Endothelial cell of umbilical vein (primary cell): ENCODE measurements around the gene IGSF6. TPM values are rescaled to one million over a fixed set of nuclear protein-coding genes. Genes with fewer than 3 reads are reported as not detected.

ENCODE experiments used
- BruUV-seq: library from RNA; stranded (reverse); fragments of 400-500 nt; replicated peaks from 2 replicates; lab custom pipeline; 2021; lab: Mats Ljungman, UMichigan
- CTCF ChIA-PET: fragments of 300-600, 350-600 bp; sonication (Branson Sonifier 250); formaldehyde crosslinking; loops from one replicate; lab custom pipeline; 2021; ENCODE audit warnings: antibody characterized with exemption, inconsistent platforms; lab: Charles Lee
- POLR2A ChIA-PET: fragments of 300-600, 350-600 bp; sonication (Branson Sonifier 250); formaldehyde crosslinking; loops from one replicate; lab custom pipeline; 2021; ENCODE audit warnings: antibody characterized with exemption, inconsistent platforms; lab: Charles Lee
- DNase-seq: peaks from one replicate; pipeline ENCODE4 v3.0.0-alpha.2; 2011; ENCODE audit warnings: low read depth, low spot score
- FAIRE-seq: peaks from 2 replicates; lab custom pipeline; 2011; peaks lifted over from hg19 to GRCh38; lab: Jason Lieb, UNC
- H2AFZ ChIP-seq: 2 replicates; pipeline ENCODE4 v1.6.0; 2012; ENCODE audit warnings: low read depth, low read length, control low read depth, inconsistent platforms
- H3K27ac ChIP-seq: 2 replicates; pipeline ENCODE4 v1.5.1; 2011; ENCODE audit warnings: low read depth, mild to moderate bottlenecking, control low read depth, low read length, moderate library complexity; ENCODE audit not compliant: insufficient read depth
- H3K27me3 ChIP-seq, 2 experiments: 2 replicates each; pipeline versions ENCODE4 v1.6.0 to v1.6.1; 2011; ENCODE audit warnings: low read length in 2 of 2, mixed read lengths in 1 of 2; ENCODE audit not compliant: control insufficient read depth in 2 of 2, insufficient read depth in 2 of 2
- H3K36me3 ChIP-seq, 2 experiments: 2 replicates in 1 of 2; 3 replicates in 1 of 2; pipeline ENCODE4 v1.5.1; 2011; ENCODE audit warnings: low read length in 2 of 2, mild to moderate bottlenecking in 1 of 2, moderate library complexity in 1 of 2; ENCODE audit not compliant: control insufficient read depth in 2 of 2, insufficient read depth in 2 of 2; ENCODE audit errors: extremely low read depth in 1 of 2
- H3K4me1 ChIP-seq: 3 replicates; pipeline ENCODE4 v1.5.1; 2011; ENCODE audit warnings: mild to moderate bottlenecking, low read length; ENCODE audit not compliant: control insufficient read depth, insufficient read depth; ENCODE audit errors: extremely low read depth
- H3K4me2 ChIP-seq: 2 replicates; pipeline ENCODE4 v1.6.1; 2011; ENCODE audit warnings: low read length, control low read depth, mixed read lengths; ENCODE audit not compliant: insufficient read depth
- H3K4me3 ChIP-seq, 3 experiments: fragments of 200-600 bp in 1 of 3; sonication (generic), shearing (Covaris generic) in 1 of 3; replicated peaks in 1 of 3; 2 replicates each; pipeline ENCODE4 v1.5.1; 2011 to 2016; ENCODE audit warnings: control low read depth in 3 of 3, low read length in 3 of 3, mild to moderate bottlenecking in 2 of 3, inconsistent platforms in 1 of 3, low read depth in 1 of 3, moderate library complexity in 1 of 3; ENCODE audit not compliant: insufficient read depth in 1 of 3
- H3K79me2 ChIP-seq: 2 replicates; pipeline ENCODE4 v1.6.0; 2012; ENCODE audit warnings: low read length, inconsistent platforms; ENCODE audit not compliant: control insufficient read depth, insufficient read depth
- H3K9ac ChIP-seq: replicated peaks from 2 replicates; pipeline ENCODE3; 2011; ENCODE audit warnings: low read length, control low read depth; ENCODE audit not compliant: insufficient read depth; ENCODE audit errors: extremely low read depth
- H3K9me1 ChIP-seq: replicated peaks from 3 replicates; pipeline ENCODE4 v1.6.0; 2011; ENCODE audit warnings: mild to moderate bottlenecking, low read length; ENCODE audit not compliant: control insufficient read depth, insufficient read depth; ENCODE audit errors: extremely low read depth
- H3K9me3 ChIP-seq: replicated peaks from 2 replicates; pipeline ENCODE4 v1.5.1; 2012; ENCODE audit warnings: low read length, inconsistent platforms; ENCODE audit not compliant: control insufficient read depth, insufficient read depth
- H4K20me1 ChIP-seq: replicated peaks from 2 replicates; pipeline ENCODE3; 2011; ENCODE audit warnings: mild to moderate bottlenecking, low read length; ENCODE audit not compliant: control insufficient read depth, insufficient read depth; ENCODE audit errors: extremely low read depth
- CTCF ChIP-seq, 2 donors: IDR thresholded peaks; 1 replicate in 1 of 2; 2 replicates in 1 of 2; pipeline ENCODE4 v1.5.1; 2011; ENCODE audit warnings: low read length in 2 of 2, mild to moderate bottlenecking in 2 of 2, moderate library complexity in 2 of 2, control low read depth in 1 of 2, inconsistent platforms in 1 of 2, low read depth in 1 of 2; ENCODE audit not compliant: insufficient read depth in 1 of 2; ENCODE audit errors: extremely low read depth in 1 of 2
- FOS ChIP-seq: IDR thresholded peaks from 2 replicates; pipeline ENCODE4 v1.6.1; 2011; ENCODE audit warnings: mild to moderate bottlenecking, low read length, moderate library complexity, borderline replicate concordance; ENCODE audit not compliant: insufficient read depth
- GATA2 ChIP-seq: IDR thresholded peaks from 2 replicates; pipeline ENCODE4 v1.7.0; 2011; ENCODE audit warnings: low read depth, mild to moderate bottlenecking, moderate library complexity, mixed read lengths, low read length; ENCODE audit not compliant: insufficient read length, insufficient read depth
- JUN ChIP-seq: IDR thresholded peaks from 2 replicates; pipeline ENCODE4 v1.6.1; 2011; ENCODE audit warnings: borderline replicate concordance, low read depth; ENCODE audit not compliant: insufficient read length, insufficient read depth
- MAX ChIP-seq: IDR thresholded peaks from 2 replicates; pipeline ENCODE4 v1.6.1; 2011; ENCODE audit not compliant: insufficient read depth, insufficient read length
- MYC ChIP-seq: IDR thresholded peaks from one replicate; pipeline ENCODE4 v1.6.1; 2011; ENCODE audit warnings: mild to moderate bottlenecking, low read depth, low read length
- POLR2A ChIP-seq: IDR thresholded peaks from 2 replicates; pipeline ENCODE4 v1.6.1; 2012; ENCODE audit warnings: low read depth, mild to moderate bottlenecking, control low read depth, low read length
- POLR2AphosphoS5 ChIP-seq: IDR thresholded peaks from 2 replicates; pipeline ENCODE4 v1.6.1; 2012; ENCODE audit warnings: low read depth, mild to moderate bottlenecking, control low read depth, low read length, moderate library complexity; ENCODE audit not compliant: insufficient read depth
- dilution Hi-C: fragments of 300-500 bp; cut with MboI; formaldehyde crosslinking; loops from one replicate; pipeline ENCODE4 v1.15.0; 2019; ENCODE audit warnings: low sequenced_read_pairs; ENCODE audit not compliant: extremely low pct_ligation_motif_present
- intact Hi-C: fragments of 100-400 bp; cut with micrococcal nuclease; formaldehyde crosslinking; loops from one replicate; pipeline ENCODE4 v1.10.0; 2022
- polyA plus RNA-seq, 4 experiments: library from polyadenylated mRNA; depleted of rRNA in 3 of 4; stranded (reverse) in 3 of 4; unstranded in 1 of 4; fragments of >200 nt; gene quantifications; 2 replicates each; pipeline versions ENCODE4 v1.2.1 to v1.2.3, GENCODE V29; 2011 to 2012; ENCODE audit warnings: missing spikeins in 1 of 4
- total RNA-seq: library from RNA; stranded (reverse); gene quantifications from 2 replicates; pipeline ENCODE4 v1.2.3, GENCODE V29; 2021

IGSF6 gene
- total and polyA plus RNA-seq, 2 donors (not counting 3 experiments of a cell fraction or from before 2014, with no cell fraction given) = not detected

GRCh38 chr16:21611556-21612384, 40.6 kb downstream of the IGSF6 start:
- Histone ChIP-seq H3K9me1 (no peaks in the 10 kb centered on the region), H3K4me1 (no peaks in the 10 kb centered on the region), H2AFZ (no peak overlapping the region), H3K9ac (no peak overlapping the region), H3K36me3 (peaks cover 0 to 3% of the 10 kb centered on the region in 2 experiments), H4K20me1 (peaks cover 10% of the 10 kb centered on the region), H3K79me2 (peaks cover 96% of the 10 kb centered on the region), H3K4me3 (no peak overlapping the region), H3K4me2 (no peak overlapping the region), H3K27me3 (no peaks in the 10 kb centered on the region), H3K9me3 (no peaks in the 10 kb centered on the region), H3K27ac (no peak overlapping the region)
- FAIRE-seq (no peak), DNase-seq (no peak)
- ChIA-PET POLR2A (no interaction called here), CTCF (interaction anchor here (1.2 to 1.6 kb wide), 4 partner anchors 21 to 58 kb away, joined by 3 to 4 read pairs (median 3); no protein-coding TSS in a partner anchor)
- TF ChIP-seq POLR2A (no peak), MAX (no peak), MYC (no peak), POLR2AphosphoS5 (no peak), CTCF (IDR thresholded peaks at IDR 0.05; ENCODE audit: extremely low read depth in 1 of 2, insufficient read depth in 1 of 2, low read depth in 1 of 2, low read length in 2 of 2) (no peak), GATA2 (no peak), JUN (no peak), FOS (no peak)
- dilution Hi-C loops = no loop called here
- BruUV-seq = no TSS peak
- intact Hi-C loops = no loop called here
